Skin of body (tissue), 2 donors: Measurements from ENCODE around the gene SORCS2. TPM values are rescaled to one million over a fixed set of nuclear protein-coding genes. Genes with fewer than 3 reads are reported as not detected.

Experiments used
- DNase-seq: peaks from one replicate; lab custom pipeline; 2025; lab: John Stamatoyannopoulos, UW
- total RNA-seq: library from RNA; depleted of rRNA; stranded (reverse); fragments of >200 nt; gene quantifications from one replicate; pipeline ENCODE4 v1.2.3, GENCODE V29; 2014

SORCS2 gene
- total RNA-seq, 1 donor from 2014 or later, result 5.8 TPM

GRCh38 chr4:7301126-7301785 lies 108.9 kb downstream of the SORCS2 start:
- DNase-seq, result no peak

GRCh38 chr4:7301846-7302630 lies 109.7 kb downstream of the SORCS2 start:
- DNase-seq, result no peak

- DNase-seq, result no peak
Measured at GRCh38 chr4:7302781-7303404, 110.6 kb downstream of the SORCS2 start.

GRCh38 chr4:7303561-7303960 lies 111.2 kb downstream of the SORCS2 start:
- DNase-seq, result no peak

- no peak for DNase-seq
Measured at GRCh38 chr4:7304436-7304835, 112.1 kb downstream of the SORCS2 start.

GRCh38 chr4:7306021-7306965 lies 114.0 kb downstream of the SORCS2 start:
- DNase-seq, result no peak

GRCh38 chr4:7306986-7307385 lies 114.6 kb downstream of the SORCS2 start:
- DNase-seq, result no peak

GRCh38 chr4:7307394-7308099 lies 115.2 kb downstream of the SORCS2 start:
- DNase-seq, result no peak

GRCh38 chr4:7309181-7309580 lies 116.8 kb downstream of the SORCS2 start:
- DNase-seq, result no peak

GRCh38 chr4:7309636-7310390 lies 117.5 kb downstream of the SORCS2 start:
- no peak for DNase-seq

- DNase-seq, result no peak
Measured at GRCh38 chr4:7310451-7310850, 118.1 kb downstream of the SORCS2 start.

- no peak for DNase-seq
Measured at GRCh38 chr4:7311205-7311604, 118.9 kb downstream of the SORCS2 start.

- no peak for DNase-seq
Measured at GRCh38 chr4:7312691-7313090, 120.4 kb downstream of the SORCS2 start.

- DNase-seq, result no peak
Measured at GRCh38 chr4:7313347-7313811, 121.0 kb downstream of the SORCS2 start.

GRCh38 chr4:7313991-7314390 lies 121.7 kb downstream of the SORCS2 start:
- no peak for DNase-seq

GRCh38 chr4:7315286-7315685 lies 122.9 kb downstream of the SORCS2 start:
- no peak for DNase-seq

GRCh38 chr4:7315935-7316334 lies 123.6 kb downstream of the SORCS2 start:
- no peak for DNase-seq

GRCh38 chr4:7319024-7319423 lies 126.7 kb downstream of the SORCS2 start:
- no peak for DNase-seq

- no peak for DNase-seq
Measured at GRCh38 chr4:7320206-7320797, 128.0 kb downstream of the SORCS2 start.
